GM18526 (cell line): Measurements from ENCODE around the gene ZNF613.

Experiments
- POLR2A ChIP-seq: IDR thresholded peaks from 3 replicates; pipeline ENCODE4 v1.6.1; 2011; ENCODE audit not compliant: insufficient read length; ENCODE audit errors: extremely low read depth

The ZNF613 gene

DNA sequence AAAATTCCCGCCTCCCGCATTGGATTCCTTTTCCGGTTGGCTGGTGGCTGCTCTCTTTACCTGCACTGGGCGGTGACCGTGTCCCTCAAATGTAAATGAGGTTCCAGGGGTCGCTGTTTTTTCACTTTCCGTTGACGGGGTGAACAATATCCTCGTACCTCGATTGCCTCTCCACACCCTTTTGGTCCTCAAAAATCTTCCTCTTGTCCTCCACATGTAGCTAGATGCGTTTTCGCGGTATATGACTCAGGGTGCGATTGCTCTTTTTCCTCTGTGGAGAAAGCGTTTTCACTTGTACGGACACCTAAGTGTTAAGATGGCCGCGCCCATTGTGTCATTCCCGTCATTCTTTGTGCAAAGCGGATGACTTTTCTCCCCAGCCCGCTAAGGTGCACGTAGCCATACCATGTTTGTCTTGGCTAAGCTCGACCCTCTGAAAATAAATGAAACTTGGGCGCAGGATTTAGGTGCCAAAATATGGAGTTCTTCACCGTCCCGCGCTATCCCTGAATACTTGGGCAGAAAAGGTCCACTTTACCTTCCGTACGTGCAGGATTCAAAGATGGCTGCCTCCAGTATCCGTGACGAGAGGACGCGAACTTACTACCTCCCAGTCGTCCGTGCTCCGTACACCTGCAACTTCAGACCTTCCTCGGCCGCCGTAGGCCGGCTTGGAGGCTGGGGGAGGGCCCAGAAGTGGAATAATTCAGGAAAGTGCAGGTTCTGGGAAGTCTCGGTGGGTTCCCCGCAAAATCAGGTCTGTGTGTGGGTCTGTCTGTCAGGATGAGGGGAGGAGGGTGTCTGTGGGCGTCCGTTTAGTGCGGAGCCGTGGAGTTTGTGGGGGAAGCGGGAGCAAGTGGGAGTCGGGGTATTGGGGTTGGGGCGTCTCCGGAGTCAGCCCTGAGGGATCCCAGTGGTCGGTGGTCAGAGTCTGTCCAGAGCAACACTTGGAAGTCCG, at the start of gene ZNF613:
TSS of gene ZNF613 (plus strand) at position 689 of the 958 bp plus-strand sequence. CDS start 8,749 bp downstream, outside the sequence.
- TF ChIP-seq POLR2A, result peak; percentile 45

DNA sequence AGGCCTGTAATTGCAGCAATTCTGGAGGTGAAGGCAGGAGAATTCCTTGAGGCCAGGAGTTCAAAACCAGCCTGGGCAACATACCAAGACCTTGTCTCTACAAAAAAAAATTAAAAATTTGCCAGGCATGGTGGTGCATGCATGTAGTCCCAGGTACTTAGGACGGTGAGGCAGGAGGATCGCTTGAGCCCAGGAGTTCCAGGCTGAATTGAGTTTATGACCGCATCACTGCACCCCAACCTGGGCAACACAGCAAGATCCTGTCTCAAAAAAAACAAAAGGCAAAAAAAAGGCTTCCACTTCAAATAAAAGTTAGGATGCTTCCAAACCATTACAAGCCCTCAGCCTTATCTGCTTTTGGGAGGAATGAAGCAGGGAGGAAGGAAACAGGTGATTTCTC, 44.8 kb upstream of the ZNF613 start:
- TF ChIP-seq POLR2A, result no peak

DNA sequence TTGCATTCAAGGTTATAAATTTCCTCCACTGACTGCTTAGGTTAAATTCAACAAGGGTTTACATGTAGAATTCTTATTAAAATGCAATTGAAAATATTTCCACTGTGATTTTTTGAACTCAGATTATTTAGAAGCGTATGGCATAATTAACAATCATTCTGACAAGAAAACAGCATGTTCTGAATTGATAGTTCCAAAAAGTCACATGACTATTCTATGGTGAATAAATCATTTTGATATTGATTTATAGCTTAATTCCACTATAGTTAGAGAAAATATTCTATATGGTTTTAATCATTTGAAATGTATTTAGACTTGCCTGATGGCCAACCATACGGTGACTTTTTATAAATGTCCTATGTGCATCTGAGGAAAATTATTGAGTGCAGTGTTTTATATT, 42.6 kb upstream of the ZNF613 start:
- TF ChIP-seq POLR2A, result no peak

DNA sequence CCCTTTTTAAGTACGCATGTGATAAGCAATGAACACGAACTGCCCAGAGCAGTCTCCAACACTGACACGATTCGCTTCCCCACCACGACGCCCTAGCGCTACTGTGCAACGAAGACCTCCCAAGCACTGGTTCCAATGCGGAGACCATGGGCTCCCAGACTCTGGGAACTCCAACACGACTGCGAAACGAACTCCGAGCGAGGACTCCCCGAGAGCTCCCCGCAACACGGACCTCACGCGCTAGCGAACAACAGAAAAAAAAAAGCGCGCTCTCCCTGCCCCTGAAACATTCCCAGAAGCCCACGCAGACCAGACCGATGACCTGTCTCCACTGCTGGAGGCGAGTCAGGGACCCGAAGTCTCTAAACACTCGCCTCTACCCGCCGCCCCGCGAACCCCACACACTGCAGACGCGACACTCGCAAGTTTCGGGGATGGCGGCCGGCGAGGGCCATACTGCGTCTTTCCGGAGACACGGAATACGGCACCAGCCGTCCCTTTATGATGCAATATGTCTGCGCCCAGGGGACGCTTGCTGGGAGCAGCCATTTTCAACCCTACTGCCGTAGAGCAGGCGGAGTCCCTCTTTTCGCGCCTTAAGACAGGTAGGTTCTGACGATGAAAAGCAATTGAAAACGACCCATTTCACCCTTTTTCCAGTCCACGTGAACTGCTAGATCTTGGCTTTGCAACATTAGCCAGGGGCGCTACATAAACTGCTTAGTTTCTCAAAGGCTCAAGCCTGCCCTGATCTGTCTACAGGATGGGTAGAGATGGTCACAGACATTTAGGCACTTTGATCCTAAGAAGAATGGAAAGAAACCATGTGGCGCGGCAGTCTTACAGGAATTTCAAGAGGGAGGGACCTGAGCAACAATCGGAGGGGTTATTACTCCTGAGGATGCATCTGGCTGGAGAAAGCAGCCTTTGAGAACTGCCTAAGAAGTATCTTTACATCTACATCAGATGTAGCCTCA, 39.5 kb upstream of the ZNF613 start, which contains the start of gene ZNF577:
TSS of gene ZNF577 (minus strand) at position 430 of the 977 bp plus-strand sequence. CDS start 7,569 bp downstream, outside the sequence.
- no peak for TF ChIP-seq POLR2A

DNA sequence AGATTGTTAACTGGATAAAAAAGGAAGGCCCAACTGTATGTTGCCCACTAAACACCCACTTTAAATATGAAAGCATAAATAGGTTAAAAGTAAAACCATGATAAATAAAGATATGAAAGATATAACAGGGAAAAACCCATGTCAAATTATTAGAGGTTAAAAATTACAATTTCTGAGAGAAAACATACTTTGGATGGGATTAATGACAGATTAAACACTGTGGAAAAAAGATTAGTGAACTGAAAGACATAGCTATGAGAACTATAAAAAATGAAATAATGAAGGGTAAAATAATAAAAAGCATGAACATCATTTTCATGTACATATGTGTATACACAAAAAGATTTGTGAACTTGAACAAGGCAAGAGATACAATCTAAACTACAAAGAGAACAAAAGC, 37.3 kb upstream of the ZNF613 start:
- no peak for TF ChIP-seq POLR2A

DNA sequence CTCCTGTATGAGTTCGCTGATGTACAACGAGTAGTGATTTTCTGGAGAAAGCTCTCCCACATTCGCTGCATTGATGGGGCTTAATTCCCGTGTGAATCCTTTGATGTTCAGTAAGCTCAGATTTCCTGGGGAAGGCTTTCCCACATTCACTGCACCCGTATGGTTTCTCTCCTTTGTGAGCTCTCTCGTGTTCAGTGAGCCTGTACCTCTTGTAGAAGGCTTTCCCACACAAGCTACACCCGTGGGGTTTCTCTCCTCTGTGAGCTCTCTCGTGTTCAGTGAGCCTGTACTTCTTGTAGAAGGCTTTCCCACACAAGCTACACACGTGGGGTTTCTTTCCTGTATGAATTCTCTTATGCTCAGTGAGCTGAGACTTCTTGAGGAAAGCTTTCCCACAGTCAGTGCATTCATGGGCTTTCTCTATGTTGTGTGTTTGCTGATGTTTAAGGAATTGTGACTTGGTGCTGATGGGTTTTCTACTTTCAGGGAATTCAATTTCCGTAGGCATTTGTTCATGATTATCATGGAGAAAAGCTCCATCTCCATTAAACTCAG, 36.0 kb upstream of the ZNF613 start:
- TF ChIP-seq POLR2A, result no peak

DNA sequence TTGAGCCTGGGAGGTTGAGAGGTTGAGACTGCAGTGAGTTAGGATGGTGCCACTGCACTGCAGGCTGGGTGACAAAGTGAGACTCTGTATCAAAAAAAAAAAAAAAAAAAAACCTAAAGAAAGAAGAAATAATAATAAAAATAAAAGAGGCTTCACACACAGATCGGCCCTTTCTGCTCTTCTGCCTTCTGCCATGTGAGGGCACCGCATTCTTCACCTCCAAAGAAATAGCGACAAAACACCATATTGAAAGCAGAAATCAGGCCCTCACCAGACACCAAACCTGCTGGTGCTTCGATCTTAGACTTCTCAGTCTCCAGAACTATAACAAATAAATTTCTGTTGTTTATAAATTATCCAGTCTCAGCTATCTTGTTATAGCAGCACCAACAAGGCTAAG, 25.4 kb upstream of the ZNF613 start:
- TF ChIP-seq POLR2A, result no peak

DNA sequence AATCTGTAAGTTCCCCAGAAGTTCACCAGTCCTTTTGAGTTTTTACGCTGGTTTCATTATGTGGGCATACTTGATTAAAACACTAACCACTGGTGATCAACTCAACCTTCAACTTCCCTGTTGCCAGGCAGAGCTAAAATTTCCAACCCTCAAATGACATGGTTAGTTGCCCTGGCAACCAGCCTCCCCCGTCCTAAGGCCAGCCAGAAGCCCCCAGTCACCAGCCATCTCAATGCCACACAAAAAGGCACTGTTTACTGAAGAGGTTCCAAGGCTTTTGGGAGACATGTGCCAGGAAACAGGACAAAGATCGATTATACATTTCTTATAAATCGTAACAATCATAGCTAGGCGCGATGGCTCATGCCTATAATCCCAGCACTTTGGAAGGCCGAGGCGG, 24.1 kb upstream of the ZNF613 start:
- no peak for TF ChIP-seq POLR2A

DNA sequence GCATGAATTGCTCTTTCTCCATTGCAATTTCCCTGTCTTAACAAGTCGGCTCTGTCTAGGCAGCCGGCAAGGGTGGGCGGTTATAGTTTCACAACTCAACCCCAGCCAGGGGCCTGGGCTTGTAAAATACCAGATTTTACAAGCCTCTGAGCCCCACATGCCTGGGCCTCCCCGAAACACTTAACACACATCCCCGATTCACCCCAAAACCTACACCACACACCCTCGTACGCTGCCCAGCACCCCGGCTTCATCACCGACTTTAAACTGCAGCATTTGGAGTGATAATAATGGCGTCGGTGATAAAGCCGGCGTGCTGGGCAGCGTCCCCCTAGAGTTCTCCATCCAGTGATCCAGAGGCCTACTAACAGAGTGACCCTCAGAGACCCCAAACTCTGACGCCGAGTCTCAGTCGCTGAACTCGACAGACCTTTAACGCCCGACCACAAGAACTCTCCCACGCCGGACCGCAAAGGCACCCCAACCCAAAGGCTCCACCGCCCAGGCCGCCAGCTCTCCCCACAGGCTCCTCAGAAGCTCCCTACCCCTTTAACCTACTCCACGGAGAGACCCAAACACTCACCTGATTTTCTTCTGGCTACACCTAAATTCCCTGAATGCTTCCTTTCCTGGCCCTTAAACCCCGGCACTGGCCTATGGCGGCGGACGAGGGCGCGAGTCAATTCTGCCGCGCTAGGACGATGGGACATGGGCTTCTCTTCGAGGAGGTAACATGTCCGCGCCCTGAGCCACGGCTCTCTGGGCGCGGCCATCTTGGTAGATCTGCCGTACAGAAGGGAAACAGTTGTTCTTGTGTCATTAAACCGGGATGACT, 22.7 kb upstream of the ZNF613 start, which contains the start of gene ZNF649:
TSS of gene ZNF649 (minus strand) at position 687 of the 835 bp plus-strand sequence. CDS start 4,910 bp downstream, outside the sequence.
- TF ChIP-seq POLR2A, result peak; percentile 50

DNA sequence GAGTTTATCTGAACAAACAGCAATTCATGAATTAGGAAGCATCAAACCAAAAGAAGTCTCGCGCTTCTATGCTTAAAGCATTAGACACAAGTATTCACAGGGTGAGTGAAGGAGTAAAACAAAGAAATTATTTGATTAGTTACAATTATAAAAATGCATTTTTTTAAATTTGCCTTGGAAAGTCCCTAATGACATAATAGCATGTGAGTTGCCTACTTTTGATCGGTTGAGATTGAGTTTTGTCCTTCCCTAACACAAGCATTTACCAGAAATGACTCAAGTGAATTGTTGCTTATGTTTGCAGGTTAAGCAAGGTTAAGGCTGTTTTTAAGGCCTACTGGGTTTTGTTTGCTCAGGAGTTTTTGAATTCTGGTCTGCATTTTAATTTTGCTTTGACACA, 22.1 kb upstream of the ZNF613 start:
- no peak for TF ChIP-seq POLR2A

DNA sequence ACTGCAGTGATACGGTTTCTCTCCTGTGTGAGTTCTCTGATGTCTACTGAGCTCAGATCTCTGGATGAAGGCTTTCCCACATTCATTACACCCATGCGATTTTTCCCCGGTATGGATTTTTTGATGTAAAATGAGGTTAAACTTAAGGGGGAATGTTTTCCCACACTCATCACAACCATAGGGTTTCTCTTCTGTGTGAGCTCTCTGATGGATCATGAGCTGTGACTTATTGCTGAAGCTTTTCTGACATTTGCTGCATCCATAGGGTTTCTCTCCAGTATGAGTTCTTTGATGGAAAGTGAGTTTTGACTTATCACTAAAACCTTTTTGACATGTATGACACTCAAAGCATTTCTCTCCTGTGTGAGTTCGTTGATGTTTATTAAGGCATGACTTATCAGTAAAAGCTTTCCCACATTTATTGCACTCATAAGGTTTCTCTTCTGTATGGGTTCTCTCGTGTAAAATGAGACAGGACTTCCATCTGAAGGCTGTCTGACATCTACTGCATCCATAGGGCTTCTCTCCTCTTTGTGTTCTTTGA, 11.9 kb upstream of the ZNF613 start:
- no peak for TF ChIP-seq POLR2A

DNA sequence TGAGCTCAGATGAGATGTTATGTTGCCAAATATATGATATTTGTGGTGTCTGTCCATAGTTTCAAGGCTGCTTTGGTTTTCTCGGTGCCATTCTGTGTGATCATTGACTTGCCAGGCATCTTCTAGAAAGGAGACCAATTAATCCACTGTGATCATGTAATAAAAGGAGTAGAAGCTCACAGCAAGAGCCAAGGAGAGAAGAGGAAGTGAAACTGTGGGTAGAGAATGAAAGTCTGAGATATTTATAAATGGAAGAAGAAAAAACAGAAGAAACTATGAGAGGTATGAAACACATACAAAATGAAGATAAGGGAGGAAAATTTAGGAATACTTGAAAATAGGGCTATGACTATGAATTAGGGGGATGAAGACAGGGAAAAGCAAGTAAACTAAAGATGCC, 11.1 kb upstream of the ZNF613 start:
- TF ChIP-seq POLR2A, result no peak

DNA sequence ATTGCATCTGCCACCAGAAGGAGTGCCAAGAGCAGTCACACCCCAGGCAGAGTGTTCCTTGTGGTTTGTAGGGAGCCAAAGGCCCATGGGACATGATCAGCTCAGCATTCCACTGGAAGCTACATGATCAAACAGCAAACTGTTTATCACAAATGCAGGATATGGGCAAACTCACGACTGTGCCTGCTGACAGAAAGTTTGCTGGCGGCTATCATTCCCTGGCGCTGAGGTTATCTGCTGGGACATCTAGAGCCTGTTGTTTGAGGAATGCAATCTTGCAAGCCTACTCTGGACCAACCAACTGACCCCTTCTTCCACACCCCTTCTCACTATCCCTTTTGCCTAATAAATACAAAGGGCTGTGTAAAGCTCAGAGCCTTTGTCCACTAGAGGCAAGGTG, 7.7 kb upstream of the ZNF613 start:
- TF ChIP-seq POLR2A, result no peak

DNA sequence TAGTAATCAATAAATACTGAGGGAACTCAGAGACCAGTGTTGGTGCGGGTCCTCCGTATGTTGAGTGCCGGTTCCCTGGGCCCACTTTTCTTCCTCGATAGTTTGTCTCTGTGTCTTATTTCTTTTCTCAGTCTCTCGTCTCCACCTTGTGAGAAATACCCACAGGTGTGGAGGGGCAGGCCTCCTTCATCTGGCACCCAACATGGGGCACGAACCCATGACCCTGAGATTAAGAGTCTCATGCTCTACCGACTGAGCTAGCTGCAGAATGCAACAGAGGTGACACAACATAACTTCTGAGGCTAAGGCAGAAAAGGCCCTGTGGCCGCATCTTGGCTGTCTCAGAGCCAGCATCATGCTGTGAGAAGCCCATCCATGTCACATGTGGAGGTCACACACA, 5.3 kb upstream of the ZNF613 start:
- no peak for TF ChIP-seq POLR2A

DNA sequence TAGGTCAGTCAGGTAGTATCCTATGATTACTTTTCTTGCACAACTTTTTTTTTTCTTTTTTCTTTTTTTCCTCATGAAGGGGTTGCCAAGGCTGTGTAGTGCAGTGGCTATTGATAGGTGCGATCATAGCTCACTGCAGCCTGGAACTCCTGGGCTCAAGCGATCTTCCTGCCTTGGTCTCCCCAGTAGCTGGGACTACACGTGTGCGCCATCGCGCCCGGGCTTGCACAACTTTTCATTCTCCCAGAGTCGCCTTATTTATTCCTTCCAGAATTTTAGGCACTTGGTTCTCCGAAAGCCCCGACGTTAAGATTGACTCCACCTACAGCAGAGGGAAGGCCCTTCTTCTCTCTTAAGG, 867 bp upstream of the ZNF613 start:
- TF ChIP-seq POLR2A, result no peak

DNA sequence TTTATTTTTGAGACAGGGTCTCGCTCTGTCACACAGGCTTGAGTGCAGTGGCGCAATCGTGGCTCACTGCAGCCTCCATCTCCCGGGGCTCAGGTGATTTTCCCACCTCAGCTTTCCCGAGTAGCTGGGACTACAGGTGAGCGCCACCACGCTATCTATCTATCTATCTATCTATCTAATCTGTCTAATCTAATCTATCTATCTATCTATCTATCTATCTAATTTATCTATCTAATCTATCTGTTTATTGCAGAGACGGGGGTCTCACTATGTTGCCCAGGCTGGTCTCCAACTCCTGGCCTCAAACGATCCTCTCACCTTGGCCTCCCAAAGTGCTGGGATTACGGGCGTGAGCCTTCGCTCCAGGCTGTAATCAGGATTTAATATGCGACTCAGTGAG, 587 bp downstream of the ZNF613 start:
- no peak for TF ChIP-seq POLR2A
